ENCODE results near the gene POP4. TPM values are rescaled to one million over a fixed set of nuclear protein-coding genes. Genes with fewer than 3 reads are reported as not detected.

Gene POP4, protein sequence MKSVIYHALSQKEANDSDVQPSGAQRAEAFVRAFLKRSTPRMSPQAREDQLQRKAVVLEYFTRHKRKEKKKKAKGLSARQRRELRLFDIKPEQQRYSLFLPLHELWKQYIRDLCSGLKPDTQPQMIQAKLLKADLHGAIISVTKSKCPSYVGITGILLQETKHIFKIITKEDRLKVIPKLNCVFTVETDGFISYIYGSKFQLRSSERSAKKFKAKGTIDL
- total RNA-seq, result 85.2 and 119 TPM in 2 replicates

DNA sequence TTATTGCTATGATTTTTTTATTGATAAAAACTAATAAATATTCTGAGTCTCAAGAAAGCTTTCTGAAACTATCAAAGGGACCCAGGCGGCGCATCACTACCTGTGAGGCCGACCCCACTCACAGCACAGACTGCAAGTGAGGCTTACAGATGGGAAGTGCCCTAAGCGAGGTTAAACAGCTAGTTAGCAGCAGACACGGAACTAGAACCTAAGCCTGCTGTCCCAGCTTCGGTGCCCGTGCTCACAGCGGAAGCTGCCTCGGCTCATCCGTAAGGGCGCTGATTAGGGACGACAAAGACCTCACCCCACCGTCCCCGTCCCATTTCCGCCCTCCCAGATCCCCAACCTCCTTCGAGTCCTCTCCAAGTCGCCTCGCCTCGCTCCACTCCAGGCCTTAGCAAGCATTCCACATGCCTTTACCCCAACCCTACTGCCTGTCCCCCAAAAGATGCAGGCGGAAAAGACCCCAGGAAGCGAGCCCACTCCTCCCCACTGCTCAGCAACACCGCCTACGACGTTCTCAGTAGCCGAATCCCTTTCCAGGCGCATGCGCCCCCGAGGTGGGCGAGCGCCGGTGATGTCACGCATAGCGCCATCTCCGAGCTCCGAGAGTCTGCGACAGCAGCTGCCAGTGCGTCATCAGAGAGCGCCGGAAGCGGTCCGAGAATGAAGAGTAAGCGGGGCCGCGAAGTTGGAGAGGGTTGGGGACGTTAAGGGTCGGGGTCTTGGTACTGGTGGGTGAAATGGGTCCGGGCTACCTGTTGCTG is at the start of gene POP4:
Gene POP4 (plus strand): TSS at position 631 of the 767 bp plus-strand sequence. CDS start 36 bp downstream, at position 667.

DNA sequence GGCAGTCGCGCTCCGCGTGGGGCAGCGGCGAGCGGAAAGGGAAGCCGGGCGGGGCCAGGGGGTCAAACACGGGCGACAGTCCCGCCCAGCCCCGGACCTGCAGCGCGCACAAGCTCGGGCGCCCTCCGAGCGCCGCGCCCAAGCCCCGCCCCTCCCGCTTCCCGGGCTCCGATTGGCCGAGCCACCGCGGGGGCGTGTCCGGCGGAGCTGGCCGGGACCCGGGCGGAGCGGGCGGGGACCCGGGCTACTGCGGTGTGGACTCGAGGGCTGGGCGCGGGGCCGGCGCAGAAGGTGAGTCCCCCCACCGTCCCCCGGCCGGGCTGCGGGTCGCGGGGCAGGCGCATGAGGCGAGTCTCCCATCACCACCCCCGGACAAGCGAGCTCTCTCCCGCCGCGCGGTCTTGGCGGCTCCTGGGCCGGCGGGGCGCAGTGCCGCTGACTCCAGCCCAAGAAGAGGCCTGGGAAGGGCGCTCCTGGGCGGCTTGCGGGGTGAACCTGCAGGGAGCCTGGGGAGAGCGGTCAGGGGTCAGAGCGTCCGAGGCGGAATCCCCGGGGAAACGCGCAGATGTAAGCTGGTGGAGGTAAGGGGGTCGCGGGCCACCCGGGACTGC is 59.2 kb downstream of the POP4 start, which contains the start of gene PLEKHF1:
Gene PLEKHF1 (plus strand): TSS at position 247 of the 611 bp plus-strand sequence. CDS start 8,379 bp downstream, outside the sequence.

Other genes starting within 250 kb of the POP4 start
- gene VSTM2B, start 80.3 kb upstream of the POP4 start, total RNA-seq, result not detected in 2 replicates
- 52.8 and 65.2 TPM in 2 replicates for gene PLEKHF1, start 59.2 kb downstream of the POP4 start, total RNA-seq
- gene C19orf12, start 109.0 kb downstream of the POP4 start, total RNA-seq, result 29.8 and 39.7 TPM in 2 replicates
- gene CCNE1, start 205.7 kb downstream of the POP4 start, total RNA-seq, result 4.1 and 6.0 TPM in 2 replicates